Epidermal melanocyte (primary cell): ENCODE measurements around the gene KCNT1.

Experiments
- DNase-seq: peaks from one replicate; pipeline ENCODE4 v3.0.0; 2011; ENCODE audit warnings: low spot score; ENCODE audit not compliant: insufficient read length

The KCNT1 gene

GRCh38 chr9:135724186-135724787 lies 22.3 kb downstream of the KCNT1 start:
- DNase-seq, result no peak

GRCh38 chr9:135726138-135726853 lies 24.3 kb downstream of the KCNT1 start:
- DNase-seq, result no peak

GRCh38 chr9:135727257-135727875 lies 25.4 kb downstream of the KCNT1 start:
- no peak for DNase-seq

- no peak for DNase-seq
Measured at GRCh38 chr9:135728436-135729110, 26.6 kb downstream of the KCNT1 start.

- no peak for DNase-seq
Measured at GRCh38 chr9:135729480-135729879, 27.5 kb downstream of the KCNT1 start.

GRCh38 chr9:135731454-135731853 lies 29.5 kb downstream of the KCNT1 start:
- DNase-seq, result no peak

GRCh38 chr9:135732569-135733257 lies 30.7 kb downstream of the KCNT1 start:
- DNase-seq, result no peak

- no peak for DNase-seq
Measured at GRCh38 chr9:135734616-135735144, 32.7 kb downstream of the KCNT1 start.

GRCh38 chr9:135736272-135736978 lies 34.4 kb downstream of the KCNT1 start:
- no peak for DNase-seq

- DNase-seq, result no peak
Measured at GRCh38 chr9:135736979-135737839, 35.2 kb downstream of the KCNT1 start.

- no peak for DNase-seq
Measured at GRCh38 chr9:135737840-135738521, 36.0 kb downstream of the KCNT1 start.

- no peak for DNase-seq
Measured at GRCh38 chr9:135739271-135740220, 37.6 kb downstream of the KCNT1 start.

- no peak for DNase-seq
Measured at GRCh38 chr9:135741276-135742219, 39.6 kb downstream of the KCNT1 start.

- DNase-seq, result no peak
Measured at GRCh38 chr9:135743021-135743420, 41.0 kb downstream of the KCNT1 start.

- DNase-seq, result no peak
Measured at GRCh38 chr9:135743546-135744332, 41.8 kb downstream of the KCNT1 start.
